WTC11 (cell line): Measurements from ENCODE around the gene ATP2B1. TPM values are rescaled to one million over a fixed set of nuclear protein-coding genes. Genes with fewer than 3 reads are reported as not detected.

Experiments
- ATAC-seq: fragments of 200-7000 bp; cut with Tn5 transposase; 2 replicates; pipeline ENCODE4 v1.10.0; 2021; ENCODE audit warnings: mild to moderate bottlenecking, moderate library complexity
- CTCF ChIA-PET: fragments of 300-600 bp; sonication (Branson Sonifier 250); formaldehyde crosslinking; loops from one replicate; lab custom pipeline; 2021; ENCODE audit warnings: antibody characterized with exemption; lab: Charles Lee
- POLR2A ChIA-PET: fragments of 350-600 bp; sonication (Branson Sonifier 250); formaldehyde crosslinking; loops from one replicate; lab custom pipeline; 2021; ENCODE audit warnings: antibody characterized with exemption; lab: Charles Lee
- DNase-seq: peaks from one replicate; pipeline ENCODE4 v3.0.0; 2021; ENCODE audit warnings: low spot score
- H3K27ac Mint-ChIP-seq: 2 replicates; pipeline ENCODE4 v1.8.0; 2021; ENCODE audit warnings: mixed read lengths
- H3K27me3 Mint-ChIP-seq: 2 replicates; pipeline ENCODE4 v1.8.0; 2021; ENCODE audit warnings: low read depth, mild to moderate bottlenecking, moderate library complexity, mixed read lengths
- H3K36me3 Mint-ChIP-seq: 2 replicates; pipeline ENCODE4 v1.8.0; 2021; ENCODE audit warnings: mixed read lengths
- H3K4me1 Mint-ChIP-seq: 2 replicates; pipeline ENCODE4 v1.8.0; 2022; ENCODE audit warnings: mixed read lengths
- H3K4me3 Mint-ChIP-seq: 2 replicates; pipeline ENCODE4 v1.8.0; 2021; ENCODE audit warnings: mild to moderate bottlenecking, moderate library complexity, mixed read lengths
- H3K9me3 Mint-ChIP-seq: 2 replicates; pipeline ENCODE4 v1.8.0; 2021; ENCODE audit warnings: mixed read lengths
- CDX4 ChIP-seq: fragments of 250-450 bp; sonication (Bioruptor Pico); IDR thresholded peaks from 2 replicates; pipeline ENCODE4 v1.9.0; 2021; ENCODE audit warnings: moderate library complexity, mild to moderate bottlenecking, inconsistent platforms, borderline replicate concordance
- CREM ChIP-seq: sonication (generic); formaldehyde crosslinking; IDR thresholded peaks from 2 replicates; pipeline ENCODE4 v1.8.1; 2022; ENCODE audit warnings: mild to moderate bottlenecking, missing genetic modification reagents, moderate library complexity
- CTCF ChIP-seq: fragments of 200-600 bp; IDR thresholded peaks from 2 replicates; pipeline ENCODE4 v1.8.0; 2022; ENCODE audit warnings: antibody characterized with exemption
- GRHL2 ChIP-seq: fragments of 250-450 bp; sonication (Bioruptor Pico); IDR thresholded peaks from 2 replicates; pipeline ENCODE4 v1.8.0; 2022; ENCODE audit warnings: mild to moderate bottlenecking, moderate library complexity; ENCODE audit not compliant: insufficient replicate concordance, severe bottlenecking
- IRF2 ChIP-seq: sonication (generic); formaldehyde crosslinking; IDR thresholded peaks from 2 replicates; pipeline ENCODE4 v1.8.0; 2022; ENCODE audit warnings: low read depth, missing genetic modification reagents, borderline replicate concordance
- JAZF1 ChIP-seq: fragments of 250-450 bp; sonication (Bioruptor Pico); IDR thresholded peaks from 2 replicates; pipeline ENCODE4 v1.9.0; 2021; ENCODE audit warnings: moderate library complexity, mild to moderate bottlenecking, inconsistent platforms
- NFATC4 ChIP-seq: fragments of 250-450 bp; sonication (Bioruptor Pico); IDR thresholded peaks from 2 replicates; pipeline ENCODE4 v1.9.0; 2021; ENCODE audit warnings: mild to moderate bottlenecking
- PRRX2 ChIP-seq: fragments of 250-450 bp; sonication (Bioruptor Pico); IDR thresholded peaks from 2 replicates; pipeline ENCODE4 v1.8.0; 2021; ENCODE audit warnings: mild to moderate bottlenecking
- SMAD4 ChIP-seq: sonication (generic); formaldehyde crosslinking; IDR thresholded peaks from 2 replicates; pipeline ENCODE4 v1.8.0; 2022; ENCODE audit warnings: mild to moderate bottlenecking, missing genetic modification reagents
- TP53 ChIP-seq: sonication (generic); formaldehyde crosslinking; IDR thresholded peaks from 2 replicates; pipeline ENCODE4 v1.8.1; 2023; ENCODE audit warnings: mild to moderate bottlenecking, missing genetic modification reagents
- ZNF121 ChIP-seq: sonication (generic); formaldehyde crosslinking; IDR thresholded peaks from 2 replicates; pipeline ENCODE4 v1.8.0; 2023; ENCODE audit warnings: missing genetic modification reagents
- ZNF232 ChIP-seq: sonication (generic); formaldehyde crosslinking; IDR thresholded peaks from 2 replicates; pipeline ENCODE4 v1.8.0; 2022; ENCODE audit warnings: mild to moderate bottlenecking, missing genetic modification reagents
- ZNF263 ChIP-seq: sonication (generic); formaldehyde crosslinking; IDR thresholded peaks from 2 replicates; pipeline ENCODE4 v1.8.1; 2022; ENCODE audit warnings: low read depth, mild to moderate bottlenecking, moderate library complexity, missing genetic modification reagents
- ZNF416 ChIP-seq: fragments of 250-450 bp; sonication (Bioruptor Pico); IDR thresholded peaks from 2 replicates; pipeline ENCODE4 v1.9.0; 2021; ENCODE audit warnings: mild to moderate bottlenecking, inconsistent platforms
- ZNF512 ChIP-seq: sonication (generic); formaldehyde crosslinking; IDR thresholded peaks from 2 replicates; pipeline ENCODE4 v1.8.1; 2022; ENCODE audit warnings: missing genetic modification reagents, borderline replicate concordance
- ZNF671 ChIP-seq: fragments of 250-450 bp; sonication (Bioruptor Pico); IDR thresholded peaks from 2 replicates; pipeline ENCODE4 v1.8.0; 2021; ENCODE audit warnings: mild to moderate bottlenecking
- total RNA-seq: library from RNA; stranded (reverse); gene quantifications from 3 replicates; pipeline ENCODE4 v1.2.3, GENCODE V29; 2021
- TF ChIP-seq, protein P1 (sequence below): sonication (generic); formaldehyde crosslinking; IDR thresholded peaks from 2 replicates; pipeline ENCODE4 v1.8.0; 2023; ENCODE audit warnings: missing genetic modification reagents, mild to moderate bottlenecking, borderline replicate concordance
- TF ChIP-seq, protein P2 (sequence below): sonication (generic); formaldehyde crosslinking; IDR thresholded peaks from 2 replicates; pipeline ENCODE4 v1.8.0; 2023; ENCODE audit warnings: mild to moderate bottlenecking, missing genetic modification reagents
- TF ChIP-seq, protein P3 (sequence below): sonication (generic); formaldehyde crosslinking; IDR thresholded peaks from 2 replicates; pipeline ENCODE4 v1.8.1; 2022; ENCODE audit warnings: low read depth, missing genetic modification reagents, borderline replicate concordance

ATP2B1 gene
- total RNA-seq, 1 experiment from 2014 or later: 31.7 TPM

DNA sequence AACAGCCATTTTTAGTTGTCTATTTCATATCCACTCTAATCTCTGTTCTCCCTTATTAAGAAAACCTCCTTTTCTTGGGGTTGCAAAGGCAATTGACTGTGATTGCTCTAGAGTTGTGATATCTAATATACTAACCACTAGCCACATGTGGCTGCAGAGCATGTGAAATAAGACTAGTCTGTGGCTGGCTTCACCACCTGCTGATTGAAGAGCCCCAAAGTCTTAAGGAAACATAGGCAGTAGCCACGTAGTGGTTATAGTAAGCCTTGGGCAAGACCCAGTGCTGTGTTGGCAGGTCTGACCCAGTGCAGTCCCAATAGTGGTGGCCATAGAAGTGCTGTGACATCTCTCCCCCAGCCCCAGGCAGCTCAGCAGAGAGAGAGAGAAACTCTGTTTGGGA is 28.4 kb upstream of the ATP2B1 start (continued):
- TF ChIP-seq, protein P1, sequence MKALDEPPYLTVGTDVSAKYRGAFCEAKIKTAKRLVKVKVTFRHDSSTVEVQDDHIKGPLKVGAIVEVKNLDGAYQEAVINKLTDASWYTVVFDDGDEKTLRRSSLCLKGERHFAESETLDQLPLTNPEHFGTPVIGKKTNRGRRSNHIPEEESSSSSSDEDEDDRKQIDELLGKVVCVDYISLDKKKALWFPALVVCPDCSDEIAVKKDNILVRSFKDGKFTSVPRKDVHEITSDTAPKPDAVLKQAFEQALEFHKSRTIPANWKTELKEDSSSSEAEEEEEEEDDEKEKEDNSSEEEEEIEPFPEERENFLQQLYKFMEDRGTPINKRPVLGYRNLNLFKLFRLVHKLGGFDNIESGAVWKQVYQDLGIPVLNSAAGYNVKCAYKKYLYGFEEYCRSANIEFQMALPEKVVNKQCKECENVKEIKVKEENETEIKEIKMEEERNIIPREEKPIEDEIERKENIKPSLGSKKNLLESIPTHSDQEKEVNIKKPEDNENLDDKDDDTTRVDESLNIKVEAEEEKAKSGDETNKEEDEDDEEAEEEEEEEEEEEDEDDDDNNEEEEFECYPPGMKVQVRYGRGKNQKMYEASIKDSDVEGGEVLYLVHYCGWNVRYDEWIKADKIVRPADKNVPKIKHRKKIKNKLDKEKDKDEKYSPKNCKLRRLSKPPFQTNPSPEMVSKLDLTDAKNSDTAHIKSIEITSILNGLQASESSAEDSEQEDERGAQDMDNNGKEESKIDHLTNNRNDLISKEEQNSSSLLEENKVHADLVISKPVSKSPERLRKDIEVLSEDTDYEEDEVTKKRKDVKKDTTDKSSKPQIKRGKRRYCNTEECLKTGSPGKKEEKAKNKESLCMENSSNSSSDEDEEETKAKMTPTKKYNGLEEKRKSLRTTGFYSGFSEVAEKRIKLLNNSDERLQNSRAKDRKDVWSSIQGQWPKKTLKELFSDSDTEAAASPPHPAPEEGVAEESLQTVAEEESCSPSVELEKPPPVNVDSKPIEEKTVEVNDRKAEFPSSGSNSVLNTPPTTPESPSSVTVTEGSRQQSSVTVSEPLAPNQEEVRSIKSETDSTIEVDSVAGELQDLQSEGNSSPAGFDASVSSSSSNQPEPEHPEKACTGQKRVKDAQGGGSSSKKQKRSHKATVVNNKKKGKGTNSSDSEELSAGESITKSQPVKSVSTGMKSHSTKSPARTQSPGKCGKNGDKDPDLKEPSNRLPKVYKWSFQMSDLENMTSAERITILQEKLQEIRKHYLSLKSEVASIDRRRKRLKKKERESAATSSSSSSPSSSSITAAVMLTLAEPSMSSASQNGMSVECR: no peak
- no peak for TF ChIP-seq PRRX2
- no peak for TF ChIP-seq JAZF1 (CRISPR knock-in tag)
- TF ChIP-seq CDX4 (CRISPR knock-in tag): no peak
- no peak for TF ChIP-seq ZNF263
- no peak for TF ChIP-seq ZNF121
- TF ChIP-seq CREM (CRISPR knock-in tag): no peak
- no peak for TF ChIP-seq IRF2 (CRISPR knock-in tag)
- no peak for TF ChIP-seq ZNF671 (CRISPR knock-in tag)
- TF ChIP-seq NFATC4 (CRISPR knock-in tag): no peak
- TF ChIP-seq SMAD4 (CRISPR knock-in tag): no peak

- Mint-ChIP-seq H3K4me3 (no peak overlapping the region), H3K27me3 (no peaks in the 10 kb centered on the region), H3K9me3 (no peaks in the 10 kb centered on the region), H3K36me3 (no peaks in the 10 kb centered on the region), H3K27ac (no peak overlapping the region), H3K4me1 (no peaks in the 10 kb centered on the region)
- CTCF ChIA-PET: interaction anchor here (1.0 kb wide), 1 partner anchor 228 kb away, joined by 3 read pairs; no protein-coding TSS in a partner anchor
- POLR2A ChIA-PET: no interaction called here
- TF ChIP-seq NFATC4 (CRISPR knock-in tag) (no peak), ZNF671 (CRISPR knock-in tag) (no peak), ZNF232 (CRISPR knock-in tag) (no peak), ZNF416 (CRISPR knock-in tag) (no peak), CTCF (no peak), TP53 (CRISPR knock-in tag) (no peak), ZNF512 (CRISPR knock-in tag) (no peak), GRHL2 (CRISPR knock-in tag) (no peak)
- TF ChIP-seq, protein P2, sequence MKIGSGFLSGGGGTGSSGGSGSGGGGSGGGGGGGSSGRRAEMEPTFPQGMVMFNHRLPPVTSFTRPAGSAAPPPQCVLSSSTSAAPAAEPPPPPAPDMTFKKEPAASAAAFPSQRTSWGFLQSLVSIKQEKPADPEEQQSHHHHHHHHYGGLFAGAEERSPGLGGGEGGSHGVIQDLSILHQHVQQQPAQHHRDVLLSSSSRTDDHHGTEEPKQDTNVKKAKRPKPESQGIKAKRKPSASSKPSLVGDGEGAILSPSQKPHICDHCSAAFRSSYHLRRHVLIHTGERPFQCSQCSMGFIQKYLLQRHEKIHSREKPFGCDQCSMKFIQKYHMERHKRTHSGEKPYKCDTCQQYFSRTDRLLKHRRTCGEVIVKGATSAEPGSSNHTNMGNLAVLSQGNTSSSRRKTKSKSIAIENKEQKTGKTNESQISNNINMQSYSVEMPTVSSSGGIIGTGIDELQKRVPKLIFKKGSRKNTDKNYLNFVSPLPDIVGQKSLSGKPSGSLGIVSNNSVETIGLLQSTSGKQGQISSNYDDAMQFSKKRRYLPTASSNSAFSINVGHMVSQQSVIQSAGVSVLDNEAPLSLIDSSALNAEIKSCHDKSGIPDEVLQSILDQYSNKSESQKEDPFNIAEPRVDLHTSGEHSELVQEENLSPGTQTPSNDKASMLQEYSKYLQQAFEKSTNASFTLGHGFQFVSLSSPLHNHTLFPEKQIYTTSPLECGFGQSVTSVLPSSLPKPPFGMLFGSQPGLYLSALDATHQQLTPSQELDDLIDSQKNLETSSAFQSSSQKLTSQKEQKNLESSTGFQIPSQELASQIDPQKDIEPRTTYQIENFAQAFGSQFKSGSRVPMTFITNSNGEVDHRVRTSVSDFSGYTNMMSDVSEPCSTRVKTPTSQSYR (CRISPR knock-in tag): no peak
- TF ChIP-seq, protein P3, sequence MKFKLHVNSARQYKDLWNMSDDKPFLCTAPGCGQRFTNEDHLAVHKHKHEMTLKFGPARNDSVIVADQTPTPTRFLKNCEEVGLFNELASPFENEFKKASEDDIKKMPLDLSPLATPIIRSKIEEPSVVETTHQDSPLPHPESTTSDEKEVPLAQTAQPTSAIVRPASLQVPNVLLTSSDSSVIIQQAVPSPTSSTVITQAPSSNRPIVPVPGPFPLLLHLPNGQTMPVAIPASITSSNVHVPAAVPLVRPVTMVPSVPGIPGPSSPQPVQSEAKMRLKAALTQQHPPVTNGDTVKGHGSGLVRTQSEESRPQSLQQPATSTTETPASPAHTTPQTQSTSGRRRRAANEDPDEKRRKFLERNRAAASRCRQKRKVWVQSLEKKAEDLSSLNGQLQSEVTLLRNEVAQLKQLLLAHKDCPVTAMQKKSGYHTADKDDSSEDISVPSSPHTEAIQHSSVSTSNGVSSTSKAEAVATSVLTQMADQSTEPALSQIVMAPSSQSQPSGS (CRISPR knock-in tag): no peak
- DNase-seq: no peak
- no peak for ATAC-seq
These were observed 25.1 kb upstream of the ATP2B1 start for GRCh38 chr12:89733579-89734201.
